C4-2B (cell line): ENCODE data around the gene CCDC40.

Source experiments
- ZFX ChIP-seq: fragments of 450-650 bp; IDR thresholded peaks from 2 replicates; pipeline ENCODE4 v1.6.1; 2017
- TF ChIP-seq, protein P1 (sequence below): fragments of 450-650 bp; conservative IDR thresholded peaks from 2 replicates; pipeline ENCODE4 v1.5.1; 2017; ENCODE audit warnings: mild to moderate bottlenecking

- TF ChIP-seq, protein P1, sequence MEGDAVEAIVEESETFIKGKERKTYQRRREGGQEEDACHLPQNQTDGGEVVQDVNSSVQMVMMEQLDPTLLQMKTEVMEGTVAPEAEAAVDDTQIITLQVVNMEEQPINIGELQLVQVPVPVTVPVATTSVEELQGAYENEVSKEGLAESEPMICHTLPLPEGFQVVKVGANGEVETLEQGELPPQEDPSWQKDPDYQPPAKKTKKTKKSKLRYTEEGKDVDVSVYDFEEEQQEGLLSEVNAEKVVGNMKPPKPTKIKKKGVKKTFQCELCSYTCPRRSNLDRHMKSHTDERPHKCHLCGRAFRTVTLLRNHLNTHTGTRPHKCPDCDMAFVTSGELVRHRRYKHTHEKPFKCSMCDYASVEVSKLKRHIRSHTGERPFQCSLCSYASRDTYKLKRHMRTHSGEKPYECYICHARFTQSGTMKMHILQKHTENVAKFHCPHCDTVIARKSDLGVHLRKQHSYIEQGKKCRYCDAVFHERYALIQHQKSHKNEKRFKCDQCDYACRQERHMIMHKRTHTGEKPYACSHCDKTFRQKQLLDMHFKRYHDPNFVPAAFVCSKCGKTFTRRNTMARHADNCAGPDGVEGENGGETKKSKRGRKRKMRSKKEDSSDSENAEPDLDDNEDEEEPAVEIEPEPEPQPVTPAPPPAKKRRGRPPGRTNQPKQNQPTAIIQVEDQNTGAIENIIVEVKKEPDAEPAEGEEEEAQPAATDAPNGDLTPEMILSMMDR = no peak
- TF ChIP-seq ZFX = no peak
Measured at GRCh38 chr17:80092959-80093358, 56.5 kb downstream of the CCDC40 start.
